A673 (cell line): Measurements from ENCODE around the gene CCDC85A. TPM values are rescaled to one million over a fixed set of nuclear protein-coding genes. Genes with fewer than 3 reads are reported as not detected.

ENCODE experiments used
- BruUV-seq: library from RNA; stranded (reverse); fragments of 400-500 nt; replicated peaks from 2 replicates; lab custom pipeline; 2021; lab: Mats Ljungman, UMichigan
- CTCF ChIA-PET: fragments of 300-600 bp; sonication (Branson Sonifier 250); formaldehyde crosslinking; loops from one replicate; lab custom pipeline; 2022; ENCODE audit warnings: antibody characterized with exemption; lab: Charles Lee
- POLR2A ChIA-PET: fragments of 300-600 bp; sonication (Branson Sonifier 250); formaldehyde crosslinking; loops from one replicate; lab custom pipeline; 2022; ENCODE audit warnings: antibody characterized with exemption; ENCODE audit not compliant: low non-redundant PET; lab: Charles Lee
- DNase-seq: peaks from one replicate; pipeline ENCODE4 v3.0.0-alpha.2; 2015; ENCODE audit warnings: low spot score
- H3K27ac ChIP-seq: fragments of 200-600 bp; sonication (generic); 2 replicates; pipeline ENCODE4 v1.5.1; 2016; ENCODE audit warnings: mixed run types, low read depth, mild to moderate bottlenecking, mixed read lengths, antibody characterized with exemption, low read length; ENCODE audit not compliant: poor library complexity, severe bottlenecking
- H3K27me3 ChIP-seq: fragments of 200-600 bp; sonication (generic); replicated peaks from 2 replicates; pipeline ENCODE4 v1.6.1; 2017; ENCODE audit warnings: mixed run types, low read depth, mild to moderate bottlenecking, mixed read lengths, antibody characterized with exemption, low read length; ENCODE audit not compliant: insufficient read depth, poor library complexity
- H3K36me3 ChIP-seq: fragments of 200-600 bp; sonication (generic); 2 replicates; pipeline ENCODE4 v1.6.1; 2016; ENCODE audit warnings: mixed run types, mild to moderate bottlenecking, mixed read lengths, antibody characterized with exemption, low read length; ENCODE audit not compliant: insufficient read depth, poor library complexity, severe bottlenecking
- H3K4me1 ChIP-seq: fragments of 200-600 bp; sonication (generic); 2 replicates; pipeline ENCODE4 v1.6.1; 2017; ENCODE audit warnings: mixed run types, mild to moderate bottlenecking, mixed read lengths, antibody characterized with exemption, low read length; ENCODE audit not compliant: insufficient read depth, poor library complexity, severe bottlenecking
- H3K4me3 ChIP-seq: fragments of 200-600 bp; sonication (generic); 2 replicates; pipeline ENCODE4 v1.5.1; 2016; ENCODE audit warnings: low read depth, mixed run types, mild to moderate bottlenecking, mixed read lengths, low read length; ENCODE audit not compliant: poor library complexity, severe bottlenecking
- H3K9me3 ChIP-seq: fragments of 200-600 bp; sonication (generic); 2 replicates; pipeline ENCODE4 v1.6.1; 2016; ENCODE audit warnings: mixed run types, low read depth, mild to moderate bottlenecking, mixed read lengths, antibody characterized with exemption, low read length; ENCODE audit not compliant: poor library complexity, severe bottlenecking
- EZH2 ChIP-seq: fragments of 200-600 bp; sonication (generic); IDR thresholded peaks from 2 replicates; pipeline ENCODE4 v1.6.1; 2017; ENCODE audit warnings: borderline replicate concordance, low read depth, mild to moderate bottlenecking, mixed read lengths, antibody characterized with exemption, low read length; ENCODE audit not compliant: poor library complexity, severe bottlenecking
- intact Hi-C: fragments of 100-400 bp; cut with micrococcal nuclease; formaldehyde crosslinking; loops from one replicate; pipeline ENCODE4 v1.10.0; 2022; ENCODE audit not compliant: unreplicated experiment
- total RNA-seq: library from RNA; stranded (reverse); gene quantifications from 2 replicates; pipeline ENCODE4 v1.2.3, GENCODE V29; 2021
- TF ChIP-seq, protein P1 (sequence below): fragments of 300-800, 200-600 bp; sonication (generic); conservative IDR thresholded peaks from 2 replicates; pipeline ENCODE4 v1.5.1; 2017; ENCODE audit warnings: low read depth, mild to moderate bottlenecking, antibody characterized with exemption, low read length, moderate library complexity, mixed read lengths

CCDC85A gene
- total RNA-seq, 1 experiment from 2014 or later = 0.39 TPM

DNA sequence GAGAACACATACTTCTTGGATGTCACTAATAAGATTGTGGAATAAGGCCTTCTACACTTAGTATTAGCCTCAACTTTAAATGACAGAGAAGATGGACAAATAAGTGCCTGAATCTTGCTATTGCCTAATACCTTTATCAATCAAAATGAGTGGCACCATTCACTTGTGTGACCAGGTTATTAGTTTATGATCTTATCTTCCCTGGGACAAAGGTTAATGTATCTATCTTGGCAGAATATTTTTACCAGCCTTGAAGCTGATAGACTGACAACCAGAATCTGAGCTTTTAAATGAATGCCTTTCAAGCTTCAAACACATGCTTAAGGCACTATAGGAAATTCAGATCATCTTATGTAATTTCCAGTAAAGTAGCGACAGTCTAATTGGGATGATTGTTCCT lies 202.9 kb downstream of the CCDC85A start:
- intact Hi-C loops = no loop called here
- Histone ChIP-seq H3K27me3 (no peaks in the 10 kb centered on the region), H3K9me3 (no peaks in the 10 kb centered on the region), H3K4me1 (no peaks in the 10 kb centered on the region), H3K4me3 (no peak overlapping the region), H3K27ac (no peak overlapping the region), H3K36me3 (no peaks in the 10 kb centered on the region)
- no peak for TF ChIP-seq EZH2
- TF ChIP-seq, protein P1, sequence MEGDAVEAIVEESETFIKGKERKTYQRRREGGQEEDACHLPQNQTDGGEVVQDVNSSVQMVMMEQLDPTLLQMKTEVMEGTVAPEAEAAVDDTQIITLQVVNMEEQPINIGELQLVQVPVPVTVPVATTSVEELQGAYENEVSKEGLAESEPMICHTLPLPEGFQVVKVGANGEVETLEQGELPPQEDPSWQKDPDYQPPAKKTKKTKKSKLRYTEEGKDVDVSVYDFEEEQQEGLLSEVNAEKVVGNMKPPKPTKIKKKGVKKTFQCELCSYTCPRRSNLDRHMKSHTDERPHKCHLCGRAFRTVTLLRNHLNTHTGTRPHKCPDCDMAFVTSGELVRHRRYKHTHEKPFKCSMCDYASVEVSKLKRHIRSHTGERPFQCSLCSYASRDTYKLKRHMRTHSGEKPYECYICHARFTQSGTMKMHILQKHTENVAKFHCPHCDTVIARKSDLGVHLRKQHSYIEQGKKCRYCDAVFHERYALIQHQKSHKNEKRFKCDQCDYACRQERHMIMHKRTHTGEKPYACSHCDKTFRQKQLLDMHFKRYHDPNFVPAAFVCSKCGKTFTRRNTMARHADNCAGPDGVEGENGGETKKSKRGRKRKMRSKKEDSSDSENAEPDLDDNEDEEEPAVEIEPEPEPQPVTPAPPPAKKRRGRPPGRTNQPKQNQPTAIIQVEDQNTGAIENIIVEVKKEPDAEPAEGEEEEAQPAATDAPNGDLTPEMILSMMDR = no peak
- POLR2A ChIA-PET = no interaction called here
- no peak for DNase-seq
- CTCF ChIA-PET = no interaction called here
- BruUV-seq = no TSS peak

- no peaks in the 10 kb centered on the region for H3K4me1 ChIP-seq
- TF ChIP-seq, protein P1 = no peak
- TF ChIP-seq EZH2 = no peak
- DNase-seq = no peak
- POLR2A ChIA-PET = no interaction called here
- CTCF ChIA-PET = no interaction called here
- H3K9me3 ChIP-seq = no peaks in the 10 kb centered on the region
- no peaks in the 10 kb centered on the region for H3K27me3 ChIP-seq
- no peak overlapping the region for H3K4me3 ChIP-seq
- intact Hi-C loops = no loop called here
- no peak overlapping the region for H3K27ac ChIP-seq
- H3K36me3 ChIP-seq = no peaks in the 10 kb centered on the region
- no TSS peak for BruUV-seq
These were observed 206.9 kb downstream of the CCDC85A start for GRCh38 chr2:56390644-56391043.

DNA sequence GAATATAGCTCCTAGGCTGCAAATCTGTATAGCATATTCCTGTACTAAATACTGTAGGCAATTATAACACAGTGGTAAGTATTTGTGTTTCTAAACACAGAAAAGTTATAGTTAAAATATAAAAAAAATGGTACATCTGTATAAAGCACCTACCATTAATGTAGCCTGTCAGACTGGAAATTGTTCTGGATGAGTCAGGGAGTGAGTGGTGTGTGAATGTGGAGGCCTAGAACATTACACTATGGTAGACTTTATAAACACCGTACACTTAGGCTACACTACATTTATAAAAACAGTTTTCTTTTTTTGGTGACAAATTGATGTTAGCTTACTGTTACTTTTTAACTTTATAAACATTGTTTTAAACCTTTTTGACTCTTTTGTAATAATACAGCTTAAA lies 226.3 kb downstream of the CCDC85A start:
- H3K4me1 ChIP-seq = no peaks in the 10 kb centered on the region
- no peak for DNase-seq

More for the DNA sequence above, 226.3 kb downstream of the CCDC85A start:
- POLR2A ChIA-PET = no interaction called here
- intact Hi-C loops = no loop called here
- H3K36me3 ChIP-seq = no peaks in the 10 kb centered on the region
- TF ChIP-seq, protein P1 = no peak
- no peak for TF ChIP-seq EZH2
- H3K27ac ChIP-seq = no peak overlapping the region
- CTCF ChIA-PET = no interaction called here
- H3K4me3 ChIP-seq = no peak overlapping the region
- H3K9me3 ChIP-seq = no peaks in the 10 kb centered on the region
- BruUV-seq = no TSS peak
- H3K27me3 ChIP-seq = no peaks in the 10 kb centered on the region
